IPS-NIHi7 (cell line): ENCODE results near the gene GIT2.
A peak's percentile ranks its signal among the peaks of the same experiment; 100 is the strongest.
"Not testable (repeated sequence)": the region's sequence is repeated elsewhere in the genome, so short reads cannot be mapped to it uniquely, and the experiment has no call there.

Experiments
- DNase-seq: peaks from one replicate; pipeline ENCODE4 v3.0.0; 2012; ENCODE audit warnings: mixed read lengths; ENCODE audit errors: extremely low spot score

Gene GIT2

DNA sequence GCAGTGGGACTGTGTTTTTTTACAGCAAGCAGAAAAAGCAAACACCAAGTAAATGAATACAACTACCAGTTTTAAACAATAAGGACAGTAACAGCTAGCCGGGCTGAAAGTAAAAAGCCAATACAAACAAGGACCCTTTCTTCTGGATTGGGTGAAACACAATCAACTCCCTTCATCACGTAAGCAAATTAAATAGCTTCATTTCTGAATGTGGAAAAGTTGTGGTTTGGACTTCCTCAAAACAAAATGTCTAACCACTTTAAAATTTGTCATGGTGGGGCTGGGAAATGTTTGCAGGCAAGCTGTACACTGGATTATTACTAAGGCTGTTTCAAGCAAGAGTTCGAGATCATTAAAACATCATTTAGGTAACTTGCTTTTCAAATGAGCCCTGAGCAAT lies 48.6 kb downstream of the GIT2 start:
- DNase-seq = no peak

DNA sequence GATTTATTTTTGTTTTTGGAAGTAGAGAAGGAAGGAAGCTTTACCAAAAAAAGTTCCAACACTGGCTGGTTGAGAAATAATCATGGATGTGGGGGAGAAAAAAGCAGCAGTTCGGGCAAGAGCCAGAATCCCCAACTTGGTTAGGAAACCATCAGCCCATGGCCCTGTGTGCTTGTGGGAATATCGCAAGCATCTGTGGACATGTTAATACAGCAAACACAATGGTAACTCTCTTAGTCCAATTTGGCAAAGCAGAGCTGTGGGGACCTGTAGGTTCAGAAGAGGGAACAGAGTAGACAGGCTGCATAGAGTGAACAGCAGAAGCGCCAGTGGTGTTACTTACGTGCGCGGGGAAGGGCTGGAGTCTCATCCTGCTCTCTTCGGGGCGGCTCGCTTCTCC lies 49.3 kb downstream of the GIT2 start:
- no peak for DNase-seq

DNA sequence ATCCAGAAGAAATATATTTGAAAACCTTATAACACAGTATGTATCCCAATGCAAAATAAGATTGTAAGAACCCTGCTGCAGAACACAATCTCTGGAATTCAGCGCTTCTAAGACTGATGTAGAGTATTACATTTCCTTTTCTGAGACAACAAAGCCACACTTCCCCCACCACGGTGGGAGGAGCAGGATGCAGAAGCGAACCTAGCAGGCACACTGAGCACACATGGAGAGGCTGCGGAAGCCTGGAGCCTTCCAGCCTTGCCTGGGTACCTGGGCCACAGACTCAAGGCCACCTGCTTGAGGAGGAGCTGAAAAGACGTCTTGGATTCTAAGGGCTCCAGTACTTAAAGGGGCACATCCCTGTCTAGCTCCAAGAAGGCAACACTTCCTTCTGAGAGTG lies 49.7 kb downstream of the GIT2 start:
- peak; percentile 77 for DNase-seq

DNA sequence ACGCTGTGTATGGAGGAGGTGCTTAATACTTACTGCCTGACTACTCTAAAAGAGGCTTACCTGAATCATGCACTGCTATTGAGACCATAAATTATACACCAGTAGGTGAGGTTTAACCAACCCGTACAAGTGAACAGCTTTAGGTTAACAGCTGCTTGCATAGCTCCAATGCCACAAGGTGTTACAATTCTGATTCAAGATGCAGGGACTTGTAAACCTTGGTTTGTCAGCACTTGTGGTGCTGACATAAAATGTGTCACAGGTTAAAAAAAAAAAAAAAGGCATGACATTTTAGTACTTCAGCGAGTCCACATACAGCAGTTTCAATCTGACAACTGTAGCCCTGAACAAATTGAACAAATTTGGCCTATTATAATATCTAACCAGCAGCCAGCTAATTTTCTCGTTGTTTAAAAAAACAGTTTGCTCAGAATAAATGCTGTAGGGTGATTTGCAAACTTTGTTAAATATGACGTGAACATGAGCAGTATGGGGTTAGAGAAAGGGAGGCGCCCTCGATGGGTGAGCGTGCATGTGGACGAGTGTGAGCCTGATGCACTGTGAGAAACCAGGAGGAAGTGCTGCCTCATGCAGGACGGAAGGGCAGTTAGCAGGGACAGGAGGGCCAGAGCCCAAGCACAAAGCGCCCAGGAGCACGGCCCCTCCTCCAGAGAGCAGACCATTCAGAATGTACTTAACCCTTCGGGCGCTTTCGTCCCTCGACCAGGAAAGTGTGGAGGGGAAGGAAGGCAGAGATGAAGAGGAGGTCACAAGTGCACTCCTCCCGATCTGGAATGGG lies 51.4 kb downstream of the GIT2 start:
- DNase-seq = peak; percentile 93

DNA sequence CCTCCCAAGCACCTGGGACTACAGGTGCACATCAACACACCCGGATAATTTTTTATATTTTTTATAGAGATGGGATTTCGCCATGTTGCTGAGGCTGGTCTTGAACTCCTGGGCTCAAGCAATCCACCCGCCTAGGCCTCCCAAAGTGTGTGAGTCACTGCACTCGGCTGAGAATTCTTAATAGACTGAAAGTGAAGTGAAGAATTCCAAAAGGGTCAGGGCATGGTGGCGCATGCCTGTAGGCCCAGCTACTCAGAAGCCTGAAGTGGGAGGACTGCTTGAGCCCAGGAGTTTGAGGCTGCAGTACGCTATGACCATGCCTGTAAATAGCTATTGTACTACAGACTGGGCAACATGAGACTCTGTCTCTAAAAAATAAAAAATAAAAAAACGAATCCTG lies 52.4 kb downstream of the GIT2 start:
- DNase-seq = no peak

DNA sequence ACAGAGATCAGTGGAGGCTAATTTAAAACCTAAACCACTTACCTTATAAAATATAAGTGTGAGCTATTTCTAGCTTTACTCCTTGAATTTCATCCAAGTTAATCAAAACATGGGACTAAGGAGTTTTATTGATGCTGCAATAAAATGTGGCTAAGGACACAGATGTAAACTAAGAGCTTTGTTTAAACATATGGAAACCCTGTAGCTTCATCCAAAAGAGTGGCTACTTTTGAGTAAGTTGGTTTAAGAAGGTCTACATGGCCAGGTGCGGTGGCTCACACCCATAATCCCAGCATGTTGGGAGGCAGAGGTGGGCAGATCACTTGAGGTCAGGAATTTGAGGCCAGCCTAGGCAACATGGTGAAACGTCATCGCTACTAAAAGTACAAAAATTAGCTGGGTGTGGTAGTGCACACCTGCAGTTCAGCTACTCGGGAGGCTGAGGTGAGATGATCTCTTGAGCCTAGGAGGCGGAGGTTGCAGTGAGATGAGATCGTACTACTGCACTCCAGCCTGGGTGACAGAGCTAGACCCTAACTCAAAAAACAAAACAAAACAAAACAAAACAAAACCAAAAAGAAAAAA lies 55.7 kb downstream of the GIT2 start:
- DNase-seq = no peak

DNA sequence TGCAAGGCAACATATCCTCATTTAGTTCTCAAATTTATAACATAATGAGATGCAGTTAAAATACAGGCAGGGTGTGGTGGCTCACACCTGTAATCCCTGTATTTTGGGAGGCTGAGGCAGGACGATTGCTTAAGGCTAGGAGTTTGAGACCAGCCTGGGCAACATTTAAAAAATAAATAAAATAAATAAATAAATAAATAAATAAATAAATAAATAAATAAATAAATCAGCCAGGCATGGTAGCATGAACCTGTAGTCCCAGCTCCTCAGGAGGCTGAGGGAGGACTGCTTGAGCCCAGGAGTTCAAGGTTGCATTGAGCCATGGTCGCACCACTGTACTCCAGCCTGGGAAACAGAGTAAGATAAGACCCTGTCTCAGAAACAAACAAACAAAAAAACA lies 56.7 kb downstream of the GIT2 start:
- no peak for DNase-seq

DNA sequence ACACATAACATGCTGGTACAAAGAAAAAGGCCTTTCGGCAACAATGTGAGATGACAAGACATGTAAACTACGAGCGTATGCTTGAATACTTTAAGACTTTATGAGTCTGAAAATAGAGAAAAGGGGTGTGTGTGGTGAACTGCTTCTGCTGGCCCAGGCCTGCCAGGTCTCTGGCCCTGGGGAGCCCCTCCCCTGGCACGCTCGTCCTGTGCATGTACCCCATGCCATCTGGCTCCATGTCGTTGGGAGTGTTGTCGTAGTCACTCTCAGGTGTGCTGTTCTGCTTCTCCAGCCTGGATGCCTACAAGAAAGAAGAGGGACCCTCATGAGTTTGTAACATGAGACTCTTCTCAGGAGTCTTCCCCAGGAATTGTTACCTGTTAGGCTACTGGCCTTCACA lies 57.2 kb downstream of the GIT2 start:
- no peak for DNase-seq

DNA sequence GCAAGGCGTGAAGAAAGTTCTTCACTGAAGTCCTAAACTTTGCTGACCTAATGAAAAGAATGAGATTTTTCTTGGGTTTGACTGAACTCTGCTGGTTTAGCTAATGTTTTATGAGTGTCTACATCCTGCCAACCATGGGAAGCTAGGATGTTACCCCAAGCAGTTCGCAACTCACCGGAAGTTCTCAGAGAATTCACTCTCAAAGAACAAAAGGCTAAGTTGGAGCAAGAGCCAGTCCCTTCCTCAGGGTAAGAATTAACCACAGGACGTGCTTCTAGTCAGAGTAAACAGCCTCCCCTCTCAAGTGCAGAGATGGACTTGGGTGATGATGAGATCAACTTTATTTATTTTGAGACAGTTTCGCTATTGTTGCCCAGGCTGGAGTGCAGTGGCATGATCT lies 58.8 kb downstream of the GIT2 start:
- no peak for DNase-seq

DNA sequence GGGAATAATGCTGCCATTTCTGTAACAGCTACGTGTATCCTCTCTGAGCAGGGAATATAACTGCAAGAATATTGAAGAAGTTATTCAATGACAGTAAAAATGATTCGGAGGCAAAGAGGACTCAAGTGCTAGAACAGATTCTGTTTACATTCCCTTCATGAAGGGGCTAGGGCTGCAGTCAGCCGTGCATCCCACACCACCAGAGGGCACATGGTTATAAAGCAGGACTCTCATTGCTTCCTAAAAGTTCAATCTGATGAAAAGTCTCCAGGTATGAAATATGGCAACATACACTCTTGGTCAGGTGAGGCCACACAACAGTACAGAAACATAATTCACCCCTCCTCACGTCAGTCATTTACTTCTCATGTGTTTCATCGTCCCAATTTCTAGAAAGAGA lies 62.1 kb downstream of the GIT2 start:
- DNase-seq = no peak

DNA sequence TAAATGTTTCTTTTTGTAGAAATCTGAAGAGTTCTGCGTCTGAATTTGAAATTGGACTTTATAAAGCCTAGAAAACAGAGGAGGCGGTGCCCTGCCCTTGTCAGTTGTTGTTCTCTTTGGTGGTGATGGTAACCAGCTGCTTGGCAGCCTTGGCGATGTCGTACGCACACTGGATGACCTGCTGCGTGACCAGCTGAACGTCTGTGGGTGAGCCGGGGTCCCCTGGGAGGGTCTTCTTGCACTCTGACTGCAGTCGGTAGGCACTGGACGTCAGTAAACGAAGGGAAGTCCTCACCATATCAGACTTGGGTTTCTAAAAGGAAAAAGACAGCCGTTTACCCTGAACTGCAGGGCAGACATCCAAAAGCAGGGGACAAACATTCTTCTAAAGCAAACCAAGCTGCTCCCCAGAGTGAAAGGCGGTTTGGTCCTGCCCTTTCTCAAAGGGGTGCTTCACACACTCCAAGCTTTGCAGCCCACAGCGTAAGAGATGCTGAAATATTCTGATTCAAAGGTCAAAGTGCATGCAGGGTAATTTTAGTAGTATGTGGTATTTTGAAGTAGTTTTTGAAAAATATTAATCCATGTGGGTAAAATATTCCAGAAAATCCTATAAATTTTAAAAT lies 63.2 kb downstream of the GIT2 start:
- no peak for DNase-seq

DNA sequence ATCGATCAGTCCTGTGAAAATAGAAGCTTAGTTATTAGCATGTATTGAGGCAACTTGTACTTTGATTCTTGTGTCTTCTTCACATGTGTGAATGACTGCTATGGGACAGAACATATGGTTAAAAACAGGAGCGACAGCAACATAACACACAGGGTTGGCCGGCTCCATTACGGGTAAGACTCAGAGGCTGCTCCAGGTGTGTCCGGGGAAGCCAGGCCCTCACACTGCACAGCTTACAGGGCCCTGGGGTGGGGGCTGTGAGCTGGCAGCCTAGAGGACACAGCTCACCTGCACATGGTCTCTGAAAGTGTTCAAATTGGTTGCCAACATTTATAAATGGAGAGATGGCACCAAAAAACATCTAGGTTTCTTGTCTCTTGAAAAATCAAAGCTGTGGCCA lies 65.0 kb downstream of the GIT2 start:
- no peak for DNase-seq

DNA sequence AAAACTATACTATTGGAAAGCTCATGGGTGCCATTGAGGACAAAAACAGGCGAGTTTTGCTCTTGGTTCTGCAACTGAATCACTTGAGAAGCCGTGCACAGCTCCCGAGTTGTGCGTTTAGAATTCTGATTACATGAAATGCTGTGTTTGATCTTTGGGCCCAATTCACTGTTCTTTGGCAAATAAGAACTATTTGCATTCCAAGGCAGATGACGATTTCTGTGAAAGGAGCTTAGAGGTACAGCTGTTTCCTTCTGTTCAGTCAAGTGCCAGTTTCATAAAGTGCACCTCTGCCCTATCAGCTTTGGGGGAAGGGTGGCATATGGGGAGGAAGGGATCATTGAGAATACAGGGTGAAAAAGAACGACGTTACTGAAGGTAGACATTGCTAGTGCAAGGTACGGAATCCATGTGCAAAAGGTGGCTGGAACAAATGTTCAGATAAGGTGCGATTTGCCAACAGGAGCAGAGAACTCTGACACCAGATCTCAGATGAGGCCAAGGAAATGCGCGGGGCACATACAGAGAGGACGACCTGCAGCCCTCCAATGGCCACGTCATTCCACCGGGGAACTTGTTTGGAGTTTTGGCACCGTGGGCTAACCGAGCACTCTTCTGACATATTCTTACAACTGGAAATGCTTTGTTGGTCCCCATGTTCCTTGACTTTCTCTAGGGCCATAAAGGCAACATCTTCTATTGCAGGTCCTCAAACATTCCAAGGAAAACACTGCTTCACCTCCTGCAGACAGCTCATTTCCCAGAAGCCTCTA lies 66.0 kb downstream of the GIT2 start:
- DNase-seq = no peak

DNA sequence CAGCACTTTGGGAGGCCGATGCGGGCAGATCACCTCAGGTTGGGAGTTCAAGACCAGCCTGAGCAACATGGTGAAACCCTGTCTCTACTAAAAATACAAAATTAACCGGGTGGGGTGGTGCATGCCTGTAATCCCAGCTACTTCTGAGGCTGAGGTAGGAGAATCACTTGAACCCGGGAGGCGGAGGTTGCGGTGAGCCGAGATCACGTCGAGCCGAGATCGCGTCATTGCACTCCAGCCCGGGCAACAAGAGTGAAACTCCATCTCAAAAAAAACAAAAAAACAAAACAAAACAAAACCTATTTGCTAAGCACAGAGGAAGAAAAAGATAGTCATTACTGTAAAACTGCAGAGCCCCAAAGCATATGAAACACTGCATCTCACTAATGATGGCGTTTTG lies 66.8 kb downstream of the GIT2 start:
- DNase-seq = not testable (repeated sequence)

DNA sequence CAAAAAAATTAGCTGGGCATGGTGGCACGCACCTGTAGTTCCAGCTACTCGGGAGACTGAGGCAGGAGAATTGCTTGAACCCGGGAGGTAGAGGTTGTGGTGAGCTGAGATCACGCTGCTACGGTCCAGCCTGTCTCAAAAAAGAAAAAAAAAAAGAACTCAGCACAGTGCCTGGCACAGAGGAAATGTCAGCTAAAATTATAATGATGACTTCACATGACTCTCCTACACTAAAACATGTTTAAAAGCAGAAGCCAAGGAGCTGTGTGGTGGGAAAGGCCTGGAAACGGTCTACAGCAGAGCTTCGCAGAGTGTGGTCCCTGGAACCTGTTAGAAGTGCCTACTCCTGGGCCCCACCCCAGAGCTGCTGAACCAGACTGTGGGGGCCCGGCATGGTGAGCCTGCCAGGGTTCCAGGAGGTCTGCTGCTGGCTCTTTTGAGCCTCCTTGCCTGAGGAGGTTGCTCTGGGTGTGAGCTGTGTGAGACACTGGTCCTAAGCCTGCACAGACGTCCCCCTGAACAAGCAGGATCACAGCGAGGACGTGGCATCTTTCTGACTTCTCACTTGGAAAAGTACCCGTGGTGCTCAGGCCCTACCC lies 68.0 kb downstream of the GIT2 start:
- no peak for DNase-seq

DNA sequence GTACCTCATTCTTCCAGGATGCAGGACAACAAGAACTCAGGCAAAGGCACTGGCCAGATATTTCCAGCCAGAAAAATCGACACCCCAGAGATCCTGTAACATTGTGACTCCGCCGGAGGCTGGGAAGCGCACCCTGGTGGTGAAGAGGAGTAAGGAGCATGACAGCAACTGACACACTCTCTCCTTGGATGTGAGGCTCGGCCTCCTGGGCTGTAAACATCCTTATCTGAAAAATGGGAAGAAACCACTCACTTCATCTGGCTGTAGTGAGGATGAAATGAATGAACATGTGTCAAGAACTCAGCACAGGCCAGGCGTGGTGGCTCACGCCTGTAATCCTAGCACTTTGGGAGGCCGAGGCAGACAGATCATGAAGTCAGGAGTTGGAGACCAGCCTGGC lies 68.5 kb downstream of the GIT2 start:
- DNase-seq = peak; percentile 77

DNA sequence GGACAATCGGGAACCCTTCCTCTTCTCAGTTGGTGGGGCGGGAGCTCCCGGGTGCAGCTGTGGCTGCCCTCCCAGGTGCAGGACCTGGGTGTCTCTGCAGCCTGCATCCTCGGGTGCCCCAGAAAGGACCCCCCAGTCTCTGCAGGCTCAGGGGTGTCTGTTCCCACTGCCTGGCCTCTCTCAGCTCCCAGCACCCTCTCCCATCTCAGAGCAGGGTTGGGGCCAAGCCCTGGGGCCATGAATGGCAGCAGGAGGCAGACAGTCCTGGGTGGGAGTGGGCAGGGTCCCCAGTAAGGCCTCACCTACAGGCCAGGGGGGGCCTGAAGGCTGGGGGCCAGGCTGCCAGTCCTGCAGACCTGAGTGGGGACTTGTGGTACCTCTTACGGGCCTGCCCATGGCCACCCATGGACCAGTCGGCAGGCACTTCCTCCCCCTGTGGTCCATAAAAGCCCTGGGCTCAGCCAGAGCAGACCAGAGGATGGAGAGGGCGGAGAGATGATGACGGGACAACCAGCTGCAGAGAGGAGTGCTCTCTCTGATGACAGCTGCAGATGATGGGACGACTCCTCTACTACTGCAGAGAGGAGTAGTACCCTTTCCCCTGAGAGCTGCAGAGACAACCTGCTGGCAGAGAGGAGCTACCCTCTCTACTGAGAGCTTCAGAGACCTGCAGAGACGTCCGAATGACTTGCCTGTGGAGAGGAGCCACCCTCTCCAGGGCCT lies 69.5 kb downstream of the GIT2 start:
- no peak for DNase-seq

DNA sequence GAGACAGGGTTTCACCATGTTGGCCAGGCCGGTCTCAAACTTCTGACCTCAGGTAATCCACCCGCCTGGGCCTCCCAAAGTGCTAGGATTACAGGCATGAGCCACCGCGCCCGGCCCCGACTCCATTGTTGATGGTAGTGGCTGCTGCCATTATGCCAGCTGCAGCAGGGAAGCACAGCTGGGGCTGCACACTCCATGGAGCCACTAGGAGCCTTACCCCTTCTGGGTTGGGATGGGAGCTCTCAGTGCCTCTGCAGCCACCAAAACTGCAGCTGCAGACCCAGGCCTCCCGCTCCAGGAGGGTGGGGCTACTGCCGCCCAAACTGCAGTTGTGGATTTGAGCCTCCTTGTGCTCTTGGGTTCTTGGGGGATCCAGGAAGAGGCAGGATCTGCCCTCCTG lies 70.2 kb downstream of the GIT2 start:
- no peak for DNase-seq

DNA sequence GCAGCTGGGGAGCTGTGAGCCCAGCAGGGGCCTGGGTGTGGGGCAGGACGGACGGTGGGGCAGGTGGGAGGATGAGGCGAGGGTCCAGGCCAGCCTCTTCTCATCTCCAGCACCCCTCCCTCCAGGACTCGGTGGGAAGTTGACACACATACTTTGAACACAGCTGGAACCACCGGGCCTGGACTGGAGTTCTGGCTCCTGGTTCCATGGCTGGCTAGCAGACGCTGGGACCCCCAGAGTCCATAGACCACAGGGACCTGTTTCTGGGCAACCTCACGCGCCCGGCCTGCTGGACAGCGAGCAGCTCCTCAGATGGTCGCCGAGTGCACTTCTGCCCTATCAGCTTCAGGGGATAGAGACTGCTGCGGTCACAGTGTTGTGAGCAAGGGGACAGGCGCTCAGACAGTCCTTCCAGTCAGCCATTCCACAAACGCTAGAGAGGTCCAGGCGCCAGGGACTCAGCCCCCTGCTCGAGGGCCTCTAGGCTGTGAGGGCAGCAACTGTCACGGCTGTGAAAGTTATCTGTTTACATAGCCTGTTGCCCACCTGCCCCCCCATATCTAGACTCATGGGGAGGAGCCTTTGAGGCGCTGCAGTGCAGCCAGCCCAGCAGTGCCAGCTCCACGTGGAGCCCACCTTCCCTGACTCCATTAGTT lies 70.9 kb downstream of the GIT2 start:
- DNase-seq = no peak

DNA sequence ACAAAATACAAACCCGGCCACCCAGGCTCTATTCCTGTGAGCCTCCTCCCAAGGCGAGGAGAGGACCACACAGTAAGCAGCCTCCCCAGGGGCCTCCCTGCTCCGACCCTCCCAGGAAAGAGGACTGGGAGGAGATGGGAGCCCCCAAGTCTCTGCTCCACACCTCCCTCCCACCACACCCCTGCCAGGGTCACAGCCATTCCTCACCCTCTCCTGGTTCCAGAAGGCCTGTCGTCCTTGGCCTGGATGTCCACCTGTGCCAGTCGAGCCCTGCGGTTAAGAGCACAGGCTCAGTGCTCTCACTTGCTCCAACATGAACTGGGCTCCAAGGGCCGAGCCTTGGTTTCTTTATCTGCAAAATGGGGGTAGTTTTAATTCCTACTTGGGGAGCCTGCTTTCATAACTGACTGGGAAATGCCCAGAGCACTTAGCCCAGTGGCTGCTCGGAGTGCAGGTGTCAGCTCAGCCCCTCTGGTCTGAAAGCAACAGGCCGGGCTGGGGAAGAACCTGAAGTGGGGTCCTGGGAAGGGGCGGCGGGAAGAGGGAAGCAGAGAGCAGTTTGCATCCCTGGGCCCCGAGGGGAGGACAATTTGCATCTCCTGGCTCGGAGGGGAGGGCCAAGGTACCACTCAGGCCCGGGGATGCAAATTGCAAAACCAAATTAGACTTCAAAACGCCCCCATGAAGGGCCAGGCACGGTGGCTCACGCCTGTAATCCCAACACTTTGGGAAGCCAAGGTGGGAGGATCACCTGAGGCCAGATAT lies 72.5 kb downstream of the GIT2 start:
- DNase-seq = no peak
